Fibroblast of gingiva (primary cell): ENCODE results near the gene RAD54L.
"Not testable (repeated sequence)": the region's sequence is repeated elsewhere in the genome, so short reads cannot be mapped to it uniquely, and the experiment has no call there.

Source experiments
- DNase-seq: peaks from one replicate; pipeline ENCODE4 v3.0.0-alpha.2; 2011; ENCODE audit warnings: low read depth

RAD54L gene

DNA sequence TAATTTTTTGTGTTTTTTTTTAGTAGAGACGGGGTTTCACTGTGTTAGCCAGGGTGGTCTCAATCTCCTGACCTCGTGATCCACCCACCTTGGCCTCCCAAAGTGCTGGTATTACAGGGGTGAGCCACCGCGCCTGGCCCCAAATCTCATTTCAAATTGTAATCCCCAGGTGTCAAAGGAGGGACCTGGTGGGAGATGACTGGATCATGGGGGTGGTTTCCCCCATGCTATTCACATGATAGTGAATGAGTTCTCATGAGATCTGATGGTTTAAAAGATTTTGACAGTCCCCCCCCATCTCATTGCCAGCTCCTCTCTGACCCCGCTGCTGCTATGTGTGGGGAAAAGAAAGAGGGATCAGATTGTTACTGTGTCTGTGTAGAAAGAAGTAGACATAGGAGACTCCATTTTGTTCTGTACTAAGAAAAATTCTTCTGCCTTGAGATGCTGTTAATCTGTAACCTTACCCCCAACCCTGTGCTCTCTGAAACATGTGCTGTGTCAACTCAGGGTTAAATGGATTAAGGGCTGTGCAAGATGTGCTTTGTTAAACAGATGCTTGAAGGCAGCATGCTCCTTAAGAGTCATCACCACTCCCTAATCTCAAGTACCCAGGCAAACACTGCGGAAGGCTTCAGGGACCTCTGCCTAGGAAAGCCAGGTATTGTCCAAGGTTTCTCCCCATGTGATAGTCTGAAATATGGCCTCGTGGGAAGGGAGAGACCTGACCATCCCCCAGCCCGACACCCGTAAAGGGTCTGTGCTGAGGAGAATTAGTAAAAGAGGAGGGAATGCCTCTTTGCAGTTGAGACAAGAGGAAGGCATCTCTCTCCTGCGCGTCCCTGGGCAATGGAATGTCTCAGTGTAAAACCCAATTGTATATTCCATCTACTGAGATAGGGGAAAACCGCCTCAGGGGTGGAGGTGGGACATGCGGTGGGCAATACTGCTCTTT is 72.7 kb downstream of the RAD54L start:
- DNase-seq = not testable (repeated sequence)

DNA sequence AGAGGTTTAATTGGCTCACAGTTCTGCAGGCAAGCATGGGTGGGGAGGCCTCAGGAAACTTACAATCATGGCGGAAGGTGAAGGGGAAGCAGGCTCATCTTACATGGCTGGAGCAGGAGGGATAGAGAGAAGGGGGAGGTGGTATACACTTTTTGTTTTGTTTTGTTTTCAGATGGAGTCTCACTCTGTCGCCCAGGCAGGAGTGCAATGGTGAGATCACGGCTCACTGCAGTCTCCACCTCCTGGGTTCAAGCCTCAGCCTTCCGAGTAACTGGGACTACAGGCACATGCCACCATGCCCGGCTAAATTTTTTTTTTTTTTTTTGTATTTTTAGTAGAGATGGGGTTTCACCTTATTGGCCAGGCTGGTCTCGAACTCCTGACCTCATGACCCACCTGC is 74.6 kb downstream of the RAD54L start:
- not testable (repeated sequence) for DNase-seq

DNA sequence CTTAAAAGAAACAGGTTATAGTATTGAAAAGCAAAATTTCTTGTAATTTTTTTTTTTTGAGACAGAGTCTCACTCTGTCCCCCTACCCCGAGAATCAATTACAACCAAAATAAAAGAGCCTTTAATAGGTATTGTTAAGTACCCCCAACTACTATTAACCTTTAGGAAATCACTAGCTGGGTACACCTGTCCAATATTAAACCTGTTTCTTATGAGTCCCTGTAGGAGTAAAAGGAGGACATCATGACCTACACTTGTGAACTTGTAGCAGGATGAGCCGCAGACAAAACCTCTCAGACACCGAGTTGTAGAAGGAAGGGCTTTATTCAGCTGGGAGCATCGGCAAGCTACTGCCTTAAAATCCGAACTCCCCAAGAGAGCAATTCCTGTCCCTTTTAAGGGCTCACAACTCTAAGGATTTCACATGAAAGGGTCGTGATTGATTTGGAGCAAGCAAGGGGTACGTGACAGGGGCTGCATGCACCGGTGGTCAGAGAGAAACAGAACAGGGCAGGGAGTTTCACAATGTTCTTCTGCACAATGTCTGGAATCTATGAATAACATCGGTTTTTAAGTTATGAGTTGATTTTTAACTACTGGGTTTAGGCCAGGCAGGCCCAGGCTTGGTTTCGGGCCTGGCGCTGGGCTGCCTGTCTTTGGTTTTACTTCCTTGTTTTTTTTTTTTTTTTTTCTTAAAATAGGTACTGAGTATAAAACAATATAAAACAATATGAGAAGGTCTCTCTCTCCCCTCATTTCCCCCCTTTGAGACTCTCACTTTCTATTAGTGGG is 77.9 kb downstream of the RAD54L start:
- DNase-seq = not testable (repeated sequence)
